Cardiac fibroblast (primary cell): ENCODE data around the gene COL5A1.

Experiments
- DNase-seq, 2 donors: peaks; one replicate each; pipeline versions ENCODE4 v3.0.0 to v3.0.0-alpha.2; 2010; ENCODE audit warnings: low read depth in 2 of 2
- H3K4me3 ChIP-seq, 2 donors: replicated peaks in 1 of 2; 1 replicate in 1 of 2; 2 replicates in 1 of 2; pipeline ENCODE4 v1.5.1; 2011; ENCODE audit warnings: low read depth in 2 of 2, low read length in 2 of 2, mild to moderate bottlenecking in 2 of 2, moderate library complexity in 1 of 2
- TF ChIP-seq, protein P1 (sequence below): IDR thresholded peaks from one replicate; pipeline ENCODE4 v1.5.1; 2011; ENCODE audit warnings: low read depth, mild to moderate bottlenecking, low read length, inconsistent platforms

COL5A1 gene

DNA sequence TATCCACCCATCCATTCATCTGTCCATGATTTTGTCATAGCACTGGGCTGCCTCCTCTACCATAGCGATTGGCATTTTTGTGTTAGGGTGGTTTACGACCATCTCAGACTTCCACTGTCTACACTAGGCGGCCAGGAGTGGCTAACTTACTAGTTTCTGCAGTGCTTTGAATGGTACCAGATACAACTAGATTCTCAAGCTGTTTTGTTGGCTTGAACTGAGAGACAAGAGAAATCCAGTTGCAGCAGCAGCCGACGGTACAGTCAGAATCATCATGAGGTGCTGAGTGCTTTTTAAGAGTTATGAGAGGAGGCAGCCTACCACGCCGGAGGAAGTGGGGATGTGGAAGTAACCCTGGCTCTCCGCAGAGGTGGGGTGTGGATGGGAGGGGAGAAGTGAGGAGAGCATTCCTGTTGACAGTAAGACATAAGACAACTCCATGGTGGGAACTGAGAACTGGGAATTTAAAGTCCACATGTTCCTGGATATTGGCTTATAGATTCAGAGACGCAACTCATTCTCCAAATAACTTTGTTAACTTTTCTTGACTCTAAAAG lies 27.9 kb downstream of the COL5A1 start:
- H3K4me3 ChIP-seq = no peak overlapping the region
- TF ChIP-seq, protein P1, sequence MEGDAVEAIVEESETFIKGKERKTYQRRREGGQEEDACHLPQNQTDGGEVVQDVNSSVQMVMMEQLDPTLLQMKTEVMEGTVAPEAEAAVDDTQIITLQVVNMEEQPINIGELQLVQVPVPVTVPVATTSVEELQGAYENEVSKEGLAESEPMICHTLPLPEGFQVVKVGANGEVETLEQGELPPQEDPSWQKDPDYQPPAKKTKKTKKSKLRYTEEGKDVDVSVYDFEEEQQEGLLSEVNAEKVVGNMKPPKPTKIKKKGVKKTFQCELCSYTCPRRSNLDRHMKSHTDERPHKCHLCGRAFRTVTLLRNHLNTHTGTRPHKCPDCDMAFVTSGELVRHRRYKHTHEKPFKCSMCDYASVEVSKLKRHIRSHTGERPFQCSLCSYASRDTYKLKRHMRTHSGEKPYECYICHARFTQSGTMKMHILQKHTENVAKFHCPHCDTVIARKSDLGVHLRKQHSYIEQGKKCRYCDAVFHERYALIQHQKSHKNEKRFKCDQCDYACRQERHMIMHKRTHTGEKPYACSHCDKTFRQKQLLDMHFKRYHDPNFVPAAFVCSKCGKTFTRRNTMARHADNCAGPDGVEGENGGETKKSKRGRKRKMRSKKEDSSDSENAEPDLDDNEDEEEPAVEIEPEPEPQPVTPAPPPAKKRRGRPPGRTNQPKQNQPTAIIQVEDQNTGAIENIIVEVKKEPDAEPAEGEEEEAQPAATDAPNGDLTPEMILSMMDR = no peak
- peak in 1 of 2 donors; percentile 32 for DNase-seq

DNA sequence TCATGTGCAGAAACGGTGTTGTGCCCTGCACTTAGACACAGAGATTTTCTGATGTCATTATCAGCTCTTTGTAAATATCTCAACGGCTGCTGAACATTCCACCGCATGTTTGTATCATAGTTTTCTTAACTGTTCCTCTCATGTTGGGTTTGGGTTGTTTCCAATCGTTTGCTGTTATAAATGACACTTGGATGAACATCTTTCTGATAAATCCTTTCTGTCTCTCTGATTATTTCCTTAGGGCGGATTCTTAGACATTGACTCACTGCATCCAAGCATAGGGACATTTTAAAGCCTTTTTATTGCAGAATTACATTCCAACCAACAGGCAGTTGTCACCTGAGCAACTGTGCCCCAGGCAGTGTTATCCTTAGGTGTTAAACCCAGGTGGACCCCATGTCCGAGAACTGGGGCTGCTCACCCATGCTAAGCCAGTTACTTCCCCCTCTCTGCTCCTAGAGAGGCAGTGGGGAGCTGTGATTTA lies 28.5 kb downstream of the COL5A1 start:
- peak; percentile 71 to 88 for DNase-seq
- no peak overlapping the region for H3K4me3 ChIP-seq
- TF ChIP-seq, protein P1 = no peak

DNA sequence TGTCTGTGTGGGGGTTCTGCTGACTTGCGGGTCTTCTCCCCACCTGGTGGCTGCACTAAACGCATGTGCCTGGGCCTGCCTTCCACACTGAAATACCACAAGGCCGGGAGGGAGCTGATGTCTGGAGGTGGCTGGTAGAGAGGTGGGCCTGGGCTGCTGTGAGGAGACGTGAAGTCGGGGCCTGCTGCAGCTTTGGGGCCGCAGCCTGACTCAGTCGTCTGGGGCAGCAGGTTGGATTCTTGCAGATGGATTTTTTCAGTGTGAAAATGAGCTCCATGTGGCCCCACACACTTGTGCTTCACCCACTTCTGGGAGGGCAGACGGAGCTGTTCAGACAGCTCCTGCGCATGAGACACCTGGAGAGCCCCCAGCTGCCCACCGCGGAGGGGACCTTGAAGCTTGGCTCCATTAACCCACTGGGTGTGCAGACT lies 29.3 kb downstream of the COL5A1 start:
- DNase-seq = no peak
- TF ChIP-seq, protein P1 = no peak
- no peak overlapping the region for H3K4me3 ChIP-seq

DNA sequence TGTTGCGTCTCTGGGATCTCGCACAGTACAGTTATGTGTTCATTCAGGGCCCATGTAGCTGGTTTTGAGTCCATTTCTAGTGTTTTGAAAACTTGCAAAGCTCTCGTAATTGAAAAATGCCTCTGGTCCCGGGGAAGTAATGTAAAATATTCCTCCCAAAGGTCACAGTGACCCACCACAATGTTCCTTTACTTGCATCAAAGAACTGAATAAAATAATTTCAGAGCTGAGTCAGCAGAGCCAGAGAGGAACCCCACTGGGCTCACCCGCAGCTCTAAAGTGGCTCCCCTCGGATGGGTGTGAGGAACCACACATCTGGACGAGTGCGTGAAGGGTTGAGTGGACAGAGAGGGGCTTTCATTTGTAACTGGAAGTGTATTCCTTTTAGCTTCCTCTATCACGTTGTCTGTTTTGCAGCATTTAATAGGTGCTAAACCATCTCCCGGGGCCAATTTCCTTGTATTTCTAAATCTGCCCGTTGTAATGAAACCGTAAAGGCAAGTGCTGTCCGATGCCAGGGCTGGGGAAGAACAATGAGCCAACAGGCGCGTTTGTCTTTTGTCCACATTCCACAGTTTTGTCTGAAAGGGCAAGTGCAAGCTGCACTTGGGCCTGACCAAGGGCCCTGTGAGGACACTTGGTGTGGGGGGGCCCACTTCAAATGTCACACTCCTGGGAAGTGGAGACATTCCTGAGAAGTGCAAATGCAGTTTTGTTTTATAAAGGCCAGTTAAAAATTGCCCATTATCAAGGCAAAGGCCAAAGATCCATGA lies 29.9 kb downstream of the COL5A1 start:
- H3K4me3 ChIP-seq = no peak overlapping the region
- no peak for DNase-seq
- TF ChIP-seq, protein P1 = no peak

DNA sequence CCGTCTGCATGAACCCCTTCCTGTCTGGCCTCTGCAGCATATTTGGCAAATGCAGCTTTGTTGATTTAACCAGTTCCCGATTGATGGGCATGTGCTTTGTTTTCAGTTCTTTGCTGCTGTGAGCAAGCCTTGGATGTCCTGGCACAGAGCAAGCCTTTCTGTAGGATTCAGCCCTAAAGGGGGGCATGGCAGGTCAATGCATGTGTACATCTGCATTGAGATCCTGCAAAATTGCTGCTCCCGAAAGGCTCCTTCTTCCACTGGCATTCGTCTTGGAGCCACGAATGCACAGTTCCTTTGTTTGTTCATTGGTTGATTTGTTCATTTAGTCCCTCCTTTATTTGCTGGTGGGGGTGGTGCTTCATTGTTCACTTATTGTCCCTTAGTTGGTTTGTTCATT lies 34.8 kb downstream of the COL5A1 start:
- no peak overlapping the region for H3K4me3 ChIP-seq
- no peak for DNase-seq
- TF ChIP-seq, protein P1 = no peak

DNA sequence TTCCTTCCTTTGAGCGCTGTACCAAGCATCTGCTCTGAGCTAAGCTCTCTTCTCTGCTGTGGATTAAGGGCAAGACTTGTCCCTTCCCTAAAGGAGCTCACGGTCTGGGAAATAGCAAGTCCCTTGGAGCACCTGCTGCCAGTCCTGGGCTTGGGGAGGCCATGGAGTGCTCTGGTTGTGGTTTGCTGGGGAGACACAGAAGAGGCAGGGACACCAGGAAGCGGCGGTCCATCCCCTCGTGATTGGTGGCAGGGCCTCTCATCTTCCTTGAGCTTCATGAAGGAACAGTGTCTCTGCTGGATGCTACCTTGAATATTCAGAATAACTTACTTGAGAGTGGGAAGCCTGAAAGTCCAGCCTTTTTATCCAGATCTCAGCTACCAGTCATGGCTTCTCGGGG lies 35.3 kb downstream of the COL5A1 start:
- H3K4me3 ChIP-seq = no peak overlapping the region
- no peak for DNase-seq
- TF ChIP-seq, protein P1 = no peak
